ENCODE data around the gene FAT3.

Gene FAT3

GRCh38 chr11:92227959-92228935 is 3.6 kb downstream of the FAT3 start:
- DNase-seq = no peak

- no peak for DNase-seq
Observed at GRCh38 chr11:92236856-92237255, 12.2 kb downstream of the FAT3 start.

GRCh38 chr11:92240916-92241315 is 16.3 kb downstream of the FAT3 start:
- DNase-seq = no peak

- no peak for DNase-seq
Observed at GRCh38 chr11:92245700-92246271, 21.2 kb downstream of the FAT3 start.

GRCh38 chr11:92246630-92247029 is 22.0 kb downstream of the FAT3 start:
- DNase-seq = no peak

- DNase-seq = no peak
Observed at GRCh38 chr11:92249156-92249753, 24.6 kb downstream of the FAT3 start.

GRCh38 chr11:92251980-92252379 is 27.4 kb downstream of the FAT3 start:
- DNase-seq = no peak

GRCh38 chr11:92253421-92253820 is 28.8 kb downstream of the FAT3 start:
- DNase-seq = no peak

GRCh38 chr11:92253945-92254344 is 29.3 kb downstream of the FAT3 start:
- no peak for DNase-seq

- DNase-seq = no peak
Observed at GRCh38 chr11:92257536-92257935, 32.9 kb downstream of the FAT3 start.

GRCh38 chr11:92259861-92260260 is 35.2 kb downstream of the FAT3 start:
- no peak for DNase-seq

GRCh38 chr11:92264350-92264749 is 39.7 kb downstream of the FAT3 start:
- DNase-seq = no peak

- DNase-seq = no peak
Observed at GRCh38 chr11:92266806-92267205, 42.2 kb downstream of the FAT3 start.

GRCh38 chr11:92267278-92267677 is 42.7 kb downstream of the FAT3 start:
- DNase-seq = no peak

GRCh38 chr11:92267968-92268367 is 43.4 kb downstream of the FAT3 start:
- DNase-seq = no peak

GRCh38 chr11:92268546-92268945 is 43.9 kb downstream of the FAT3 start:
- DNase-seq = no peak

GRCh38 chr11:92269021-92269420 is 44.4 kb downstream of the FAT3 start:
- DNase-seq = no peak

- DNase-seq = no peak
Observed at GRCh38 chr11:92269841-92270240, 45.2 kb downstream of the FAT3 start.

- no peak for DNase-seq
Observed at GRCh38 chr11:92272651-92273050, 48.0 kb downstream of the FAT3 start.

Measured in inflammatory macrophage treated with lipopolysaccharide for 4 hours (primary cell).